OCI-M1 (cell line): Measurements from ENCODE around the gene SPEM2.
"Not testable (repeated sequence)": the region's sequence is repeated elsewhere in the genome, so short reads cannot be mapped to it uniquely, and the experiment has no call there.

Source experiments
- DNase-seq: peaks from one replicate; lab custom pipeline; 2025; lab: John Stamatoyannopoulos, UW

Gene SPEM2

DNA sequence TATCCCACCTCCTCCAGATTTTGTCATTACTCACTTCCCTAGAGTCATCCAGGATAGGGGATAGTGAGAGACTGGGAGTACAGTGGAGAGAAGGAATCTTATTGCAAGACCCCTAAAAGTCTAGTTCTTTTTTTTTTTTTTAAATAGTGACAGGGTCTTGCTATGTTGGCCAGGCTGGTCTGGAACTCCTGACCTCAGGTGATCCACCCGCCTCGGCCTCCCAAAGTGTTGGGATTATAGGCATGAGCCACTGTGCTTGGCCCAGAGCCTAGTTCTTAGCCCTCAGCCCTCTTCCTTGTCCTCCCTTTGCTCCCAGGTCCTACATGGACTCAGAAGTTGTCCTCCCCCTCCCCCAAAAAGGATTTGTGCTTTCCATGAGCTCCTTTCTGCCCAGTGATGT lies 16.7 kb downstream of the SPEM2 start:
- no peak for DNase-seq

- no peak for DNase-seq
Observed at GRCh38 chr17:7443499-7444485, 18.4 kb downstream of the SPEM2 start.

DNA sequence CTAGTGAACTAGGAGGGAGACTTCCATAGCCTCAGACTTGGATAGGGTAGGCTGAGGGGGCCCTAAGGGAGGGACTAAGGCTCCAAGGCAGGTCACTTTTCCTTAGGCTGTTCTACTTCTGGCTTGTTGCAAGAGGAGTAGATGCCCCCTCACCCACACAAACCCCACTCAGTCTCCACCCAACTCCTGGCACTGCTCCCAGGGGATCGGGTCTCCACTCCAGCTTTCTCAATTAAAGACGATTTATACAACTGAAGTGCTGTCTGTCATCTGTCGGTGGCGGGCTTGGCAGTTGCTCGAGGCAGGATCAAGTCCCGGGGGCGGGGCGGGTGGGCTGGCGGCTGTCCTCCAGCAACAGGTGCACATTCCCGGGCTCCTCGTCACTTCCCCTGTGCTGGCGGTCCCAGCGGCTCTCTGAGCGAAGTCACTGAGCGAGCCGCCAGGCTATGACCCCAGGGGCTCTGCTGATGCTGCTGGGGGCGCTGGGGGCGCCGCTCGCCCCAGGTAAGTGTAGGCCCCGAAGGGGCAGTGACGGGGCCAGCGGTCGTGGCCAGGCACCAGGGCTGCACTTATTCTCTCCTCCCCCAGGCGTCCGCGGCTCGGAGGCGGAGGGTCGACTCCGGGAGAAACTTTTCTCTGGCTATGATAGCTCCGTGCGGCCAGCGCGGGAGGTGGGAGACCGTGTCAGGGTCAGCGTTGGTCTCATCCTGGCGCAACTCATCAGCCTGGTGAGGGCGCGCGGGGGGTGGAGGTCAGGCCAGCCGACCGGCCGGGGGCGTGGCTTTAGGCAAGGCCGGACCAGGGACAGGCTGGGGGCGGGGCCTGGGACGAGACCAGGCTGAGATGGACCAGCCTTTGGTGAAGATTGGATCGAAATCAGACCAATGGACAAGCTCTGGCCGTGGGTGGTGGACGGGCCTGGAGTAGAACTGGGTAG lies 19.5 kb downstream of the SPEM2 start, which contains the start of gene CHRNB1:
Gene CHRNB1 (plus strand): TSS at position 380 of the 937 bp plus-strand sequence. CDS start 67 bp downstream, at position 447.
- peak; percentile 58 for DNase-seq

GRCh38 chr17:7445619-7445968 lies 20.2 kb downstream of the SPEM2 start:
- DNase-seq: no peak

DNA sequence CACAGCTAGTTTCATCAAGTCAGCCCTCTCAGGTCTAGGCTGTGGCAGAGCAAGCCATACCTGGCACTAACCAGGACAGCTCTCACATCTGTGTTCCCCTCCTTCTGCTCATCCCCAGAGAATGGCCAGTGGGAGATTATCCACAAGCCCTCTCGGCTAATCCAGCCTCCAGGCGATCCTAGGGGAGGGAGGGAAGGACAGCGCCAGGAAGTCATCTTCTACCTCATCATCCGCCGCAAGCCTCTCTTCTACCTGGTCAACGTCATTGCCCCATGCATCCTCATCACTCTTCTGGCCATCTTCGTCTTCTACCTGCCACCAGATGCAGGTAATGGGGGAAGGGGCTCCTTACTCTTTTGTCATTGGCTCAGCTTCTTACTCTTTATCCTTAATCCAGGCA lies 23.0 kb downstream of the SPEM2 start:
- no peak for DNase-seq

GRCh38 chr17:7459961-7460545 lies 34.6 kb downstream of the SPEM2 start:
- peak; percentile 20 for DNase-seq

DNA sequence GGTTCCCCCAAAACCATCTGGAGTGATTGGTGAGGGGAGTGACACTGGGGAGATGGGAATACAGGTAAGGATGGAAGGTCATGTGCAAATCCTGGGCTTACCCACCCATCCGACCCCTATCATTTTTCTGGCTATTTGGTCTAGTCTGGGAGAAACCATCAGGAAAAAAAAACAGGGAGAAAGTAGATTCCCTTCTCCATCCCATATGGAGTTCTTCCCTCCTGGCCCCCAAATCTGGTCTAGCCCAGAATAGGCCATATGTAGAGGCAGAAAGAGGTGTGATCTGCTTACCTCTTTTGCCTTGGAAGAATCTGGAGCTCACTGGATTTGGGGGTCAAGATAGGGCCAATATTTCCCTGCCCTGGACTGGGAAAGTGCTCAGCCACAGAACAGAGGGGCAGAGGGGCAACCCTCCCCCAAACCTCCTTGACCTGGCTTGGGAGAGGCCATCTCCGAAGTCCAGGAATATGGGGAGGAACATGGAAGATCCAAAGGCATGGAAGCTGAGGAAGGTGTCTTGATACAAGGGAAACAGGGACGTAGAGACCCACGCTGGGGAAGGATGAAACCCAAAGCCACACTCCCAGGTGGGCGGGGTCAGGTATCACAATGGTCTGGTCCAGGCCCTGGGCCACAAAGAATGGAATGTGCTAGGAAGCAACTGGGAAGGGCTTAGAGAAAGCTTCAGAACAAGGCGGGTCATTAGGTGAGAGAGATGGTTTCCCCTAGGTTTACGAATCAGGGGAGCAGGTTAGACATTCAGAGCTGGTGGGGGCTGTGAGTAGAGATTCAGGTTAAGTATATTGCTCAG lies 35.6 kb downstream of the SPEM2 start:
- no peak for DNase-seq

GRCh38 chr17:7462474-7463371 lies 37.3 kb downstream of the SPEM2 start:
- DNase-seq: no peak

DNA sequence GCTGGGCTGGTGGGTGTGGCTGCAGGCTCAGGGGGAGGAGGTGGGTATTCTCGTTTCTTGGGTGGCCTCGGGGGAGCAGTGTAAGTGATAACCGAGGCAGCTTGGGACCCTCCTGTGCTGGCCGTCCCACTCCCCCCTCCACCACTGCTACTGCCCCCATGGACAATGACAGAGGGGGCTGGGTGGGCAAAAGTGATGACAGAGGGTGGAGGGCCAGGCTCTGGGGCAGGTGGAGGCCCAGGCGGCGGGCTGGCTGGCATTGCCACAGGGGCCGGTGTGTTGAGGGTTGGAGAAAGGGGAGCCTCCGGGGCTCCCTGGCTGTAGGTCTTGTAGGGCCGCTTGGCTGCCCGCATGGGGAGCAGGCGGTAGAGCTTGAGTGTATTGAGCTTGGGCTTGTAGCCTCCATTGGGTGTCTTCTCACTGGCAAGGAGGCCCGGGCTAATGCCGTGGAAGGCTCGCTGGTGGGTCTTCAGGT lies 38.0 kb downstream of the SPEM2 start:
- DNase-seq: no peak

- no peak for DNase-seq
Observed at GRCh38 chr17:7464081-7464480, 38.7 kb downstream of the SPEM2 start.

GRCh38 chr17:7465597-7466275 lies 40.3 kb downstream of the SPEM2 start:
- DNase-seq: no peak

GRCh38 chr17:7466318-7466638 lies 40.9 kb downstream of the SPEM2 start:
- no peak for DNase-seq

DNA sequence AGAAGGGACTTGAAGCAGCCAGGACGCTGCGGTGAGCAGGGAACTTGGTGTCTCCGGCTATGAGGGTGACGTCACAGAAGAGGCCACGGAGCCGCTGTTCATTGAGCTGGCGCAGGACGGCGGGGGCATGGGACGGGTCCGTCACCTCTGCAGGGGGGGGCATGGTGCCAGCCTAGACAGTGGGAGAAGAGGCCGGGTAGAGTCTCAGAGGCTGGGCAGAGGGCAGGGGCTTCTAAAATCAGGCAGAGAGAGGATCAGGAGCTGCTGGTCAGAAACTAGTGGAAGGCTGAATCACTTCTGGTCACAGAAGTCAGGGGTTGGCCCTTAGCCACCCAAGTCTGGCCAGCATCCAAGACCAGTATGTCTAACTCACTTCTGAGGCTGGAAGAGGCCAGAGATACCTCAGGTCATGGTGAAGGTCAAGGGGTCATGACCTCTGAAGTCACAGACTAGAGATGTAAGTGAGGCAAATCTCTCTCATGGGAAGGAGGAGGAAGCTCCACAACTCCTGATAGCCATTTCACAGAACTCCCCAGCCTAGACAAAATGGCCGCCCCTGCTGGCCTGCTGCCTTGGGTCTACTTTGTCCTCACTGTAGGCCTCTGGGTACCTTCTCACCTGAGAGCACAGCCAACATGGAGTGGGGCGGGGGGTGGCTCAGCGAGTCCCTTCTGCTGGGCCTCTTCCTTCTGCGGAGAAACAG lies 41.4 kb downstream of the SPEM2 start:
- DNase-seq: peak; percentile 71

DNA sequence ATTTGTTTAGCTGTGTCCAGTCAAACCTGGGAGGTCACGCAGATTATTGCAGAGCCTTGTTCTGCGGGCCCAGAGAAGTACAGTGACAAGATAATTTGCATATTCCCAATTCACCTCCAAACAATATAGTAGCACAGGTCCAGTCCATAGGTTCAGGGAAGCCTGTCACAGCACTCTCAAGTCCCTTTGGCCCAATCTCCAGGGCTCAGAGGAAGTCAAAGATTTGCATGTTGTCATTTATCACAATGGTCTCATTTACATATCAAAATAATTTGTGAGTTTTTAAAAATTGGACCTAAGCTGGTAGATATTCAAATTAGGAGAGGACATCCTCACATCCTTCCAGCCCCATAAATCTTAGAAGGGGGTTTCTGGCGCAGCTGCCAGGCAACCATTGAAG lies 42.1 kb downstream of the SPEM2 start:
- no peak for DNase-seq

- DNase-seq: no peak
Observed at GRCh38 chr17:7468290-7468689, 42.9 kb downstream of the SPEM2 start.

DNA sequence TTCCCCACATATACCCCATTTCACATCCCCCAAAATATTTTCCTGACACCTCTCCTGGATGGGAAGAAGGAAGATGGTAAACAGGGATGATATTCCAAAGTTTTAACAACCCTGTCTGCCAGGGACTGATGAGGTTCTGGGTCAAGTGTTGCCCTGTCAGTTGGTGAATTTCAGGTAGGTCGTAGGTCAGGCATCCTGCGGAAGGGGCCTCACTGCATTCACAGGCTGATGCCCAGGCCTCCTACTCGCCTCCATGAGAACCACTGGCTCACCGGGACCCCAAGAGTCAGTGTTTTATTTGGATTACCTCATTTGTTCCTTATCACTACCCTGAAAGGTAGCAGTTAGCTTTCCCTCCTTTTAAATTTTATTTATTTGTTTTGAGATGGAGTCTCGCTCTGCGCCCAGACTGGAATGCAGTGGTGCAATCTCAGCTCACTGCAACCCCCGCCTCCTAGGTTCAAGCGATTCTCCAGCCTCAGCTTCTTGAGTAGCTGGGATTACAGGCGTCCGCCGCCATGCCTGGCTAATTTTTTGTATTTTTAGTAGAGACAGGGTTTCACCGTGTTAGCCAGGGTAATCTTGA lies 43.5 kb downstream of the SPEM2 start:
- no peak for DNase-seq

- not testable (repeated sequence) for DNase-seq
Observed at GRCh38 chr17:7469843-7470242, 44.4 kb downstream of the SPEM2 start.

GRCh38 chr17:7470457-7470973 lies 45.1 kb downstream of the SPEM2 start:
- DNase-seq: not testable (repeated sequence)
